HG03103 (cell line): Measurements from ENCODE around the gene NUP188.

ENCODE experiments used
- ATAC-seq: cut with Tn5 transposase; IDR thresholded peaks from one replicate; pipeline ENCODE4 v1.9.1; 2021; ENCODE audit warnings: low read depth; ENCODE audit not compliant: unreplicated experiment

NUP188 gene

GRCh38 chr9:128947527-128948301 is at the start of gene NUP188, which contains the start of gene DOLK:
Gene NUP188 (plus strand): TSS chr9:128947699. CDS start chr9:128947720, 21 bp downstream.
Gene DOLK (minus strand): TSS chr9:128947603. CDS start chr9:128947303, 300 bp downstream.
- ATAC-seq: peak; percentile 69

GRCh38 chr9:128898382-128898781 is 49.1 kb upstream of the NUP188 start:
- ATAC-seq: no peak

GRCh38 chr9:128898845-128899565 is 48.5 kb upstream of the NUP188 start:
- ATAC-seq: no peak

GRCh38 chr9:128899566-128900322 is 47.8 kb upstream of the NUP188 start:
- ATAC-seq: no peak

- ATAC-seq: no peak
Observed at GRCh38 chr9:128901379-128901778, 46.1 kb upstream of the NUP188 start.

- ATAC-seq: no peak
Observed at GRCh38 chr9:128901822-128902221, 45.7 kb upstream of the NUP188 start.

- ATAC-seq: peak; percentile 70
Observed at GRCh38 chr9:128902351-128903078, 45.0 kb upstream of the NUP188 start.

GRCh38 chr9:128903079-128903461 is 44.4 kb upstream of the NUP188 start:
- ATAC-seq: no peak

GRCh38 chr9:128903871-128904620 is 43.5 kb upstream of the NUP188 start:
- no peak for ATAC-seq

- no peak for ATAC-seq
Observed at GRCh38 chr9:128905964-128906363, 41.5 kb upstream of the NUP188 start.

GRCh38 chr9:128906741-128907140 is 40.8 kb upstream of the NUP188 start:
- no peak for ATAC-seq

GRCh38 chr9:128908372-128908771 is 39.1 kb upstream of the NUP188 start:
- ATAC-seq: no peak

GRCh38 chr9:128909859-128910258 is 37.6 kb upstream of the NUP188 start:
- ATAC-seq: no peak

- ATAC-seq: no peak
Observed at GRCh38 chr9:128910906-128911305, 36.6 kb upstream of the NUP188 start.

GRCh38 chr9:128911529-128912035 is 35.9 kb upstream of the NUP188 start:
- ATAC-seq: no peak

GRCh38 chr9:128912270-128912853 is 35.1 kb upstream of the NUP188 start:
- ATAC-seq: no peak

- ATAC-seq: no peak
Observed at GRCh38 chr9:128913048-128913900, 34.2 kb upstream of the NUP188 start.
